ENCODE data around the gene RNMT.
"Not testable (repeated sequence)": the region's sequence is repeated elsewhere in the genome, so short reads cannot be mapped to it uniquely, and the experiment has no call there.

Gene RNMT

GRCh38 chr18:13745696-13746095 lies 19.2 kb downstream of the RNMT start:
- DNase-seq: no peak

- DNase-seq: no peak
Observed at GRCh38 chr18:13746633-13747032, 20.2 kb downstream of the RNMT start.

- not testable (repeated sequence) for DNase-seq
Observed at GRCh38 chr18:13751599-13751998, 25.1 kb downstream of the RNMT start.

DNA sequence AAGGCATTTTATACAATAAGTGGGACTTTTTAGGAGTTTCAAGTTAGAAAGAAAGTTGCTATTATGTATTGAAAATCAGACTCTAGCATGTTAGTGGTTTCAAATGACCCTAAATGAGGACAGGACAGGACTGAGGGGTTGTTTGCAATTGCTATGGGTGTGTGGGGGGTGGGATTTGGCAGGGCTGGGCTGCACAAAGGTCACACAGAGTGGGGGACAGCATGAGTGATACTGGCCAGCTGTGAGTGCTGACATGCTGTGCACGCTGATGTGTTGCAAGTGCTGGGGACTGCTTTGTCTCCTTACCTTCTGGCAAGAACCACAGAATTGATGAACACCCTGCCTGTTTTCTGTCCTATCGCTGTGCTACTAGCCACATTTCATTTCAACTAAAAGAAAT lies 29.8 kb downstream of the RNMT start:
- DNase-seq: no peak

- no peak for DNase-seq
Observed at GRCh38 chr18:13756671-13757070, 30.2 kb downstream of the RNMT start.

GRCh38 chr18:13758622-13759021 lies 32.1 kb downstream of the RNMT start:
- DNase-seq: no peak

GRCh38 chr18:13760047-13760446 lies 33.6 kb downstream of the RNMT start:
- DNase-seq: no peak

DNA sequence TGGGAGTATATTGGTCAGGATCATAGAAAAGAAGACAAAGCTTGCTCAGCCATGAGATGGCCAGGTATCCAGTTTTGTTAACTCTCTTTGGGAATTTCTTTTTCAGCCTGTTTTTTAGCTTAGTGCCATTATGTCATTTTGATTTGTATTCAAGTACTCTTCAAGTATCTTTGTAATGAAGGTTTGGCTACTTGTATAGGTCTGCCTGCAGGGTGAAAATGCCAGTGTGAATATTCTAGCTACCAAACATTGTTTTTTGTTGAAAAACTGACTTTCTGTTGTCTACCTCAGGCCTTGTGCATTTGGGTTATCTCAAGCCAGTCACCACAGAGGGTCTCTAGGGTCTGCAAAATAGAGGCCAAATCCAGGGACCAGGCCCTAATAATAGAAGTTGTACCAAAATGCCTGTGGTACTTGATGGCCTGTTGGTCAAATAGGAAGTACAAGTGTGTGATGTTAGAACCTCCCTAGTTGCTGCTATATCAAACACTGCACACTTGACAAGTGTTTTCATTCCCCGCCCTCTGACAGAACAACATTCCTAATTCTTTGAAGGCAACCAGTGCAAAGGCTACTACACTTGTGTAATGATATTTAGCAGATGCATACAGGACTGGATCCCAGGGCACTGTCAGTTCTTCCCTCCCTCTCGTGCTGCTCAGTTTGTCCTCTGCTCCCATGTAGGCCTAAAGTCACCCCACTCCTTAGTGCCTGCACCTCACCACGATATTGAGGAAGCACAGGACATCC lies 36.4 kb downstream of the RNMT start:
- DNase-seq: no peak

DNA sequence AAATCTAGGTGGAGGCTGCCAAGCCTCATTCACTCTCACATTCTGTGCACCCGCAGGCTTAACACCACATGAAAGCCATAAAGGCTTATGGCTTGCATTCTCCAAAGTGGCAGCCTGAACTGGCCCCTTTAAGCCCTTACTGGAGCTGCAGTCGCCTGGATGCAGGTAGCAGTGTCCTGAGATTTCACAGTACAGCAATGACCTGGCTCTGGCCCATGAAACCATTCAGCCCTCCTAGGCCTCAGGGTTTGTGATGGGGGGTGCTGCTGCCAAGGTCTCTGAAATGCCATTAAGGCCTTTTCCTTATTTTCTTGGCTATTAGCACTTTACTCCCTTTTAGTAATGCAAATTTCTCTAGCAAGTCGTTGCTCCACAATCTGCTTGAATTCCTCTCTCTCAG lies 48.6 kb downstream of the RNMT start:
- DNase-seq: no peak

GRCh38 chr18:13791181-13791580 lies 64.7 kb downstream of the RNMT start:
- DNase-seq: no peak

GRCh38 chr18:13793819-13794218 lies 67.3 kb downstream of the RNMT start:
- no peak for DNase-seq

DNA sequence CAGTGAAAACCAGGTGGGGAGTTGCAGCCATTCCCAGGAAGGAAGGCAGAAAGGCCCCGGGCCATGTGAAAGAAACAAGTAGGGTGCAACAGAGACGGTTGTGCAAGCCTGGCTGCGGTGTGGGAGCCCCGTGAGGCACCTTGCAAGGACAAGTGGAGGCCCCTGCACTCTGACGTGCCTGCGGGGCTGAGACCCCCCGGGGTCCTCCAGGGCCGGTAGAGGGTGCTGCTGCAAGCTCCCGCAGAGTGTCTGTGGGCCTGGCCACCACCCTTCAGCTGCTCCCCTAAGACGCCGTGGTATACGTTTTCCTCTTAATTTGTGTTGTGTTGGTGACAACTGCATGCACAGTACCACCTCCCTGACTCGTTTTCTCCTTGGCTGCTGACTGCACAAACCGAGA lies 70.0 kb downstream of the RNMT start:
- DNase-seq: no peak

DNA sequence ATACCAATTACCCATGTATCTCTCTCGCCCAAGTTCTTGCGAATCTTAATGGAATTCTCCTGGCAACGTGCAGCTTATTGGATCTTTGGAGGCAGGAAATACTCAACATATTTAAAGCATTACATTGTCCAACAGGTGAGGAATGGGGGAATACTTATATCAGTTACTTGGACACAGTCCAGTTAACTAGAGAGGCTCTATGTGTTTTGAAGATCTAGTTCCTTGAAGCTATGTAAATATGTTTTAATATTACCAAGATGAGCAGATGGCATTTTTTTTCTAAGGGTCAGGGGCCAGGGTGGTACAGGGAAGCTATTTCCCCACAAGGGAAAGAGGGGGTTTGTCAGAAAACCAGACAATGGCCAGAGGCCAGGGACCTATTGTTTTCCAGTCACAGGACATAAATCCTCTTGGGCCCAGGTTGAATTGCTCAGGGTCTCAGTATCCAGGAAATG lies 70.7 kb downstream of the RNMT start:
- DNase-seq: no peak

GRCh38 chr18:13799396-13799795 lies 72.9 kb downstream of the RNMT start:
- DNase-seq: no peak

DNA sequence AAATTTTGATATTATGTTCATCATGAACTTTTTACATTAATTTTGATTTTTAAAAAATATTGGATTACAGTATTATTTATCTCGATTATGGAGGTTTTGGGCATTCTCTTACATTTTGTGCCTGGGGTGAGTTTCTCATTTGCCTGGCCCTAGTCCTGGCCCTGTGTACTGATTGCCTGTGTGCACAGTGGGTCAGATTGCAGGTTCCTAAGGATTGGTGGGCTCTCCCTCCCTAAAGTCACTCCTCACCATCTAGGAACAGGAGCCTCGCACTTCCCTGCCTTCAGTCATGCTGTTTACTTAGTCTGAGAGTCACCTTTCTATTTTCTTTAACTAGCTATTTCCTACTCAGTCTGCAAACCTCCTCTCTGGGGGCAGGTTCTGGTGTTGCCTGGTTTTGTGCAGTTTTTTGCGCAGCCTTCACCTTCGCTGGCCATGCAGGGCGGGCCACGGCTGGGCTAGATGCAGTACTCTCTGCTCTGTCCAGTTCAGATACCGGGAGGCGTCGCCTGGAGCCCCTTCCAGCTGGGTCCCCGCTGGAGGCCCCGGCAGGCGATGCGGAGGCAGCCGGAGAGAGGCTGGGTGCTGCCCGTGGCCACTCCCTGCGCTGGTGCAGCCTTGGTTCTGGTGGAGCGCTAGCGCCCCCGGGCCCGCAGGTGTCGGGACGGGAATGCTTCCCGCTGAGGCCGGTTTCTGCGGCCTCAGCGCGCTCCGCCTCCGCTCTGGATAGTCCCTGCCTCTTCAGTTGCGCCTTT lies 74.2 kb downstream of the RNMT start:
- peak in 5 of 6 experiments; percentile 7 to 39 (median 18) for DNase-seq

DNA sequence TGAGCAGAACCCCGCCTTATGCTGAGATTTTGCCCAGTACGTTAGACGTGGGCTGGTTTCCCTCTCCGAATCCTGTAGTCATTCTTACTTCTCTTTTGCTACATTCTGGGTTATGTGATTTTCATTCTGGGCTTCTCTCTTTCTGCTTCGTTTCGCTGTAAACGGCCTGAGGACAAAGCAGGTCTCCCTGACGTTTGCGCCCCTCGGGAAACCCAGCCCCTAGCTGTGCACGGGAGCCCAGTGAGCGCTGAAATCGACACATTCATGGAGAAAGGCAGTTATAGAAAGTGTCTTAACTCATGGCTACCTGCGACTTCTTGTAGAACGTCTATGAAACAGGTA lies 74.8 kb downstream of the RNMT start:
- DNase-seq: no peak

- DNase-seq: no peak
Observed at GRCh38 chr18:13804305-13804704, 77.8 kb downstream of the RNMT start.

DNA sequence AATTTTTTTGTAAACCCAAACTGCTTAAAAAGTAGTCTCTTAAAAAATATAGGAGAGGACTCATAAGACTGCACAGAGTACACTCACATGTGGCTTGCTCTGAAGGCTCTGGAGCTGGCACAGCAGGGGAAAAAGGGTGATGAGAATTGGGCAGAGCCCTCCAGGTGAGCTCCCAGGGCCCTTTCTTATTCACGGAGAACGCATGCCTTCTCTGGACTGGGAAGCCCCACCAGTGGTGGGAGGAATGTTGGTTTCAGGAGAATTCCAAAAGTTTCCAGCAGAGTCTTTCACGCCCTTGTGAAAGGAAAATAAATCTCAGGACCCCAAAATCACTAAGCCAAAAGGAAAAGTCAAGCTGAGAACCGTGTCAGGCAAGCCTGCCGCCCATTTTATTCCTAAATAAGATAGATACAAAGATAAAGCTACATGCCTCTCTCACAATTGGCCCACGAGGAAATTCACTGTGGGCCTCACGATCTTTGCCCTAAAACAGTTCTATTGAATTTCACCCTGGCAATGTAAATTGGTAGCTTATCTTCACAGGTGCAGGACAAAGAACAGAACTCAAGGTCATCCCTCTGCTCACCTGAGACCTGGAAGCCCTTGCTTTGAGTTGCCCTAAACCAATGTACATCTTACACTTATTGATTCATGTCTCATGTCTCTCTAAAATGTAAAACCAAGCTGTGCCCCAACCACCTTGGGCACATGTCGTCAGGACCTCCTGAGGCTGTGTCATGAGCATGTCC lies 82.0 kb downstream of the RNMT start:
- no peak for DNase-seq

DNA sequence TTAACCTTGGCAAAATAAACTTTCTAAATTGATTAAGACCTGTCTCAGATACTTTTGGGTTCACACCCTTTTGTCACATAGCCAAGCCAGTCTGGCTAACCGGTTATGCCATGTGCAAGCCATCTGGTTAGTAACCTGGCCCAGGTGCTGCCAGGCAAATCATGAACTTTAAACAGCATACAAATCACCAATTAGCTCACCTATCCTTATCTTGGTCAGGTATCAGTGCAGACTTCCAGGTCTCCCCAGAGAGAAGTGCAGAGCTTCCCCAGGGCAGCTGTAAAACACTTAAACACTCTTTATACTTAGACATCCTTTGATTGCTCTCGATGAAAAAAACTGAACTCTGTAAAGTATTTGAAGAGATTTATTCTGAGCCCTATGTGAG lies 82.6 kb downstream of the RNMT start:
- no peak for DNase-seq

GRCh38 chr18:13809531-13810255 lies 83.2 kb downstream of the RNMT start:
- DNase-seq: no peak

- no peak for DNase-seq
Observed at GRCh38 chr18:13810950-13811485, 84.5 kb downstream of the RNMT start.

DNA sequence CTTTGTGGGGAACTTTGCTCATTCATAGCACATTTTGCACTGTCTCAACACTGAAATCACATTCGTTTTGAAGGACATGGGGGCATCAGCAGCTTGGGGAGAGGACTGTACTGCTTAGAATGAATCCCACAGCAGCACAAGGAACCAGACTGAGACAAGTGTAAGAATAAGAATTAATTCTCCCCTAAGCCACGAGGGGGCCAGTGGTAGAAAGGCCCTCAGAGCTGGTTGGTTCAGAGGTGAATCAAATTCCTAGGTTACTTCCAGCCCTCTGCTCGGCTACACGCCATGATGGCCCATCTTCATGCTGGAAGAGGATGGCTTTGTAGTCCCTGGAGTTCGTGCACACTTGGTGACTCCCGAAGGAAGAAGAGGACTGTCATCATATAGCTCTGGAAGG lies 85.5 kb downstream of the RNMT start:
- no peak for DNase-seq

All from stimulated activated naive CD4-positive, alpha-beta T cell (primary cell).